GM12865 (cell line): ENCODE data around the gene INTS6L.
"Not testable (repeated sequence)": the region's sequence is repeated elsewhere in the genome, so short reads cannot be mapped to it uniquely, and the experiment has no call there.

ENCODE experiments used
- DNase-seq: peaks from one replicate; pipeline ENCODE4 v3.0.0; 2010; ENCODE audit warnings: low read depth
- H3K4me3 ChIP-seq: 2 replicates; pipeline ENCODE4 v1.5.1; 2011; ENCODE audit warnings: mild to moderate bottlenecking, low read depth, low read length, control low read depth
- CTCF ChIP-seq: IDR thresholded peaks from 2 replicates; pipeline ENCODE4 v1.5.1; 2011; ENCODE audit warnings: low read length, control low read depth, low read depth, inconsistent platforms; ENCODE audit not compliant: insufficient read depth; ENCODE audit errors: missing control alignments

INTS6L gene

GRCh38 chrX:135591871-135592270 lies 71.4 kb downstream of the INTS6L start:
- H3K4me3 ChIP-seq: no peak overlapping the region
- TF ChIP-seq CTCF: no peak
- no peak for DNase-seq

GRCh38 chrX:135594049-135594448 lies 73.6 kb downstream of the INTS6L start:
- not testable (repeated sequence) for DNase-seq, H3K4me3 ChIP-seq

- not testable (repeated sequence) for DNase-seq, H3K4me3 ChIP-seq
Measured at GRCh38 chrX:135594453-135594852, 74.0 kb downstream of the INTS6L start.

- DNase-seq: no peak
- H3K4me3 ChIP-seq: no peak overlapping the region
- TF ChIP-seq CTCF: no peak
Measured at GRCh38 chrX:135595543-135595942, 75.1 kb downstream of the INTS6L start.

- peak; percentile 49 for TF ChIP-seq CTCF
- no peak overlapping the region for H3K4me3 ChIP-seq
- DNase-seq: peak; percentile 27
Measured at GRCh38 chrX:135596495-135596894, 76.0 kb downstream of the INTS6L start.

- TF ChIP-seq CTCF: no peak
- DNase-seq: no peak
- no peak overlapping the region for H3K4me3 ChIP-seq
Measured at GRCh38 chrX:135605906-135606305, 85.4 kb downstream of the INTS6L start.

- peak; percentile 12 for DNase-seq
- H3K4me3 ChIP-seq: not testable (repeated sequence)
Measured at GRCh38 chrX:135624408-135625204, 104.1 kb downstream of the INTS6L start.

- H3K4me3 ChIP-seq: no peak overlapping the region
- no peak for TF ChIP-seq CTCF
- peak; percentile 2 for DNase-seq
Measured at GRCh38 chrX:135625995-135626394, 105.5 kb downstream of the INTS6L start.
